Activated T-cell treated with anti-CD3 and anti-CD28 coated beads, Interleukin-2, amount 50 U/mL, for 72 hours (primary cell): ENCODE measurements around the gene MSL3. TPM values are rescaled to one million over a fixed set of nuclear protein-coding genes. Genes with fewer than 3 reads are reported as not detected.

ENCODE experiments used
- ATAC-seq, 2 donors: fragments of 150-1000 bp; cut with Tn5 transposase; replicated peaks in 1 of 2; 2 replicates each; pipeline ENCODE4 v1.10.0; 2021; ENCODE audit warnings: moderate library complexity in 2 of 2, mild to moderate bottlenecking in 1 of 2
- DNase-seq, 2 donors: peaks; one replicate each; pipeline ENCODE4 v3.0.0; 2021 to 2022; ENCODE audit warnings: mixed read lengths in 1 of 2
- H3K27ac Mint-ChIP-seq: one replicate; pipeline ENCODE4 v1.8.0; 2022; ENCODE audit warnings: mild to moderate bottlenecking, moderate library complexity, mixed read lengths
- H3K27me3 Mint-ChIP-seq: one replicate; pipeline ENCODE4 v1.8.0; 2022; ENCODE audit warnings: low read depth, mixed read lengths
- H3K36me3 Mint-ChIP-seq, 2 donors: one replicate each; pipeline ENCODE4 v1.8.0; 2022; ENCODE audit warnings: mixed read lengths in 2 of 2, mild to moderate bottlenecking in 1 of 2; ENCODE audit not compliant: insufficient read depth in 2 of 2
- H3K4me1 Mint-ChIP-seq: one replicate; pipeline ENCODE4 v1.8.0; 2022; ENCODE audit warnings: low read depth, mixed read lengths
- H3K4me3 Mint-ChIP-seq, 2 donors: one replicate each; pipeline ENCODE4 v1.8.0; 2022; ENCODE audit warnings: mild to moderate bottlenecking in 2 of 2, mixed read lengths in 2 of 2, moderate library complexity in 2 of 2
- H3K9me3 Mint-ChIP-seq, 2 donors: one replicate each; pipeline ENCODE4 v1.8.0; 2022; ENCODE audit warnings: mixed read lengths in 2 of 2
- total RNA-seq, 2 donors: library from RNA; stranded (reverse); gene quantifications; one replicate each; pipeline ENCODE4 v1.2.3, GENCODE V29; 2022

The MSL3 gene
- total RNA-seq, 2 donors from 2014 or later = 101 TPM

GRCh38 chrX:11768039-11768438 lies 10.0 kb downstream of the MSL3 start:
- Mint-ChIP-seq H3K4me1 (peaks cover 65% of the 10 kb centered on the region), H3K36me3 (peaks cover 22 to 31% of the 10 kb centered on the region in 2 donors), H3K4me3 (peak overlapping the region; percentile 54 to 62), H3K27ac (peak overlapping the region; percentile 76), H3K27me3 (no peaks in the 10 kb centered on the region), H3K9me3 (no peaks in the 10 kb centered on the region)
- DNase-seq (peak in 1 of 2 donors; percentile 38), ATAC-seq (peak; percentile 49 to 55)

- Mint-ChIP-seq H3K4me1 (peaks cover 43% of the 10 kb centered on the region), H3K9me3 (no peaks in the 10 kb centered on the region), H3K36me3 (peaks cover 6 to 18% of the 10 kb centered on the region in 2 donors), H3K27me3 (no peaks in the 10 kb centered on the region), H3K27ac (peak overlapping the region; percentile 96), H3K4me3 (peak overlapping the region; percentile 19 to 59)
- ATAC-seq = peak; percentile 64 to 76
- peak in 1 of 2 donors; percentile 43 for DNase-seq
These were observed 12.3 kb downstream of the MSL3 start for GRCh38 chrX:11770320-11770719.

GRCh38 chrX:11778230-11778629 lies 20.2 kb downstream of the MSL3 start:
- peaks cover 6 to 10% of the 10 kb centered on the region in 2 donors for H3K36me3 Mint-ChIP-seq
- H3K27me3 Mint-ChIP-seq = no peaks in the 10 kb centered on the region
- DNase-seq = no peak
- no peak overlapping the region for H3K27ac Mint-ChIP-seq
- no peaks in the 10 kb centered on the region for H3K9me3 Mint-ChIP-seq
- no peak for ATAC-seq
- peaks cover 6% of the 10 kb centered on the region for H3K4me1 Mint-ChIP-seq
- H3K4me3 Mint-ChIP-seq = no peak overlapping the region

- Mint-ChIP-seq H3K4me1 (no peaks in the 10 kb centered on the region), H3K9me3 (no peaks in the 10 kb centered on the region), H3K27ac (no peak overlapping the region), H3K36me3 (no peaks in the 10 kb centered on the region), H3K4me3 (no peak overlapping the region), H3K27me3 (no peaks in the 10 kb centered on the region)
- ATAC-seq (no peak), DNase-seq (no peak)
These were observed 23.1 kb downstream of the MSL3 start for GRCh38 chrX:11781133-11781532.

GRCh38 chrX:11781734-11782370 lies 23.8 kb downstream of the MSL3 start:
- ATAC-seq (no peak), DNase-seq (no peak)
- Mint-ChIP-seq H3K27me3 (no peaks in the 10 kb centered on the region), H3K36me3 (no peaks in the 10 kb centered on the region), H3K27ac (no peak overlapping the region), H3K4me3 (no peak overlapping the region), H3K9me3 (no peaks in the 10 kb centered on the region), H3K4me1 (peaks cover 5% of the 10 kb centered on the region)

- H3K36me3 Mint-ChIP-seq = no peaks in the 10 kb centered on the region
- H3K27ac Mint-ChIP-seq = no peak overlapping the region
- DNase-seq (no peak), ATAC-seq (no peak)
- H3K27me3 Mint-ChIP-seq = no peaks in the 10 kb centered on the region
- no peak overlapping the region for H3K4me3 Mint-ChIP-seq
- no peaks in the 10 kb centered on the region for H3K9me3 Mint-ChIP-seq
- H3K4me1 Mint-ChIP-seq = peaks cover 17% of the 10 kb centered on the region
These were observed 26.5 kb downstream of the MSL3 start for GRCh38 chrX:11784543-11784942.

GRCh38 chrX:11786862-11787261 lies 28.8 kb downstream of the MSL3 start:
- DNase-seq = no peak
- Mint-ChIP-seq H3K9me3 (no peaks in the 10 kb centered on the region), H3K4me3 (peak overlapping the region; percentile 15 to 65), H3K36me3 (no peaks in the 10 kb centered on the region), H3K4me1 (peaks cover 32% of the 10 kb centered on the region), H3K27me3 (no peaks in the 10 kb centered on the region), H3K27ac (no peak overlapping the region)
- ATAC-seq = peak in 1 of 2 donors; percentile 40

GRCh38 chrX:11787564-11787963 lies 29.5 kb downstream of the MSL3 start:
- ATAC-seq (peak; percentile 75 to 79), DNase-seq (peak; percentile 72 to 79)
- Mint-ChIP-seq H3K27me3 (no peaks in the 10 kb centered on the region), H3K36me3 (no peaks in the 10 kb centered on the region), H3K27ac (no peak overlapping the region), H3K4me1 (peaks cover 39% of the 10 kb centered on the region), H3K4me3 (peak overlapping the region; percentile 65 to 81), H3K9me3 (no peaks in the 10 kb centered on the region)

- Mint-ChIP-seq H3K4me1 (peaks cover 61% of the 10 kb centered on the region), H3K36me3 (no peaks in the 10 kb centered on the region), H3K27ac (no peak overlapping the region), H3K4me3 (no peak overlapping the region), H3K9me3 (no peaks in the 10 kb centered on the region), H3K27me3 (no peaks in the 10 kb centered on the region)
- ATAC-seq (no peak), DNase-seq (no peak)
These were observed 31.8 kb downstream of the MSL3 start for GRCh38 chrX:11789809-11790208.

- H3K27ac Mint-ChIP-seq = no peak overlapping the region
- H3K27me3 Mint-ChIP-seq = no peaks in the 10 kb centered on the region
- H3K9me3 Mint-ChIP-seq = no peaks in the 10 kb centered on the region
- H3K36me3 Mint-ChIP-seq = no peaks in the 10 kb centered on the region
- H3K4me1 Mint-ChIP-seq = peaks cover 61% of the 10 kb centered on the region
- DNase-seq = peak in 1 of 2 donors; percentile 28
- ATAC-seq = peak in 1 of 2 donors; percentile 31
- no peak overlapping the region for H3K4me3 Mint-ChIP-seq
These were observed 33.1 kb downstream of the MSL3 start for GRCh38 chrX:11791090-11791489.

- Mint-ChIP-seq H3K4me3 (no peak overlapping the region), H3K27me3 (no peaks in the 10 kb centered on the region), H3K36me3 (no peaks in the 10 kb centered on the region), H3K27ac (no peak overlapping the region), H3K4me1 (peaks cover 60% of the 10 kb centered on the region), H3K9me3 (no peaks in the 10 kb centered on the region)
- ATAC-seq (no peak), DNase-seq (no peak)
These were observed 33.5 kb downstream of the MSL3 start for GRCh38 chrX:11791537-11791936.

GRCh38 chrX:11792461-11793421 lies 34.7 kb downstream of the MSL3 start:
- no peaks in the 10 kb centered on the region for H3K27me3 Mint-ChIP-seq
- peaks cover 0 to 2% of the 10 kb centered on the region in 2 donors for H3K36me3 Mint-ChIP-seq
- H3K4me3 Mint-ChIP-seq = peak overlapping the region; percentile 46 to 73
- DNase-seq (peak; percentile 62 to 80), ATAC-seq (peak; percentile 94 to 96)
- H3K4me1 Mint-ChIP-seq = peaks cover 48% of the 10 kb centered on the region
- H3K9me3 Mint-ChIP-seq = no peaks in the 10 kb centered on the region
- peak overlapping the region; percentile 91 for H3K27ac Mint-ChIP-seq

GRCh38 chrX:11793734-11794133 lies 35.7 kb downstream of the MSL3 start:
- DNase-seq (no peak), ATAC-seq (no peak)
- Mint-ChIP-seq H3K27ac (no peak overlapping the region), H3K36me3 (peaks cover 0 to 2% of the 10 kb centered on the region in 2 donors), H3K27me3 (no peaks in the 10 kb centered on the region), H3K4me3 (peak overlapping the region in 1 of 2 donors; percentile 73), H3K4me1 (peaks cover 44% of the 10 kb centered on the region), H3K9me3 (no peaks in the 10 kb centered on the region)
